Osteocyte (in vitro differentiated cells): Measurements from ENCODE around the gene ZDHHC9. TPM values are rescaled to one million over a fixed set of nuclear protein-coding genes. Genes with fewer than 3 reads are reported as not detected.
A peak's percentile ranks its signal among the peaks of the same experiment; 100 is the strongest.

Source experiments
- DNase-seq: peaks from one replicate; pipeline ENCODE4 v3.0.0; 2021; ENCODE audit warnings: mixed read lengths; ENCODE audit not compliant: unreplicated experiment; ENCODE audit errors: extremely low spot score
- H3K27ac Mint-ChIP-seq: one replicate; pipeline ENCODE4 v1.8.0; 2021; ENCODE audit warnings: mild to moderate bottlenecking, mixed read lengths; ENCODE audit not compliant: unreplicated experiment
- H3K27me3 Mint-ChIP-seq: one replicate; pipeline ENCODE4 v1.8.0; 2021; ENCODE audit warnings: mixed read lengths; ENCODE audit not compliant: unreplicated experiment
- H3K36me3 Mint-ChIP-seq: one replicate; pipeline ENCODE4 v1.8.0; 2021; ENCODE audit warnings: mixed read lengths; ENCODE audit not compliant: unreplicated experiment
- H3K4me1 Mint-ChIP-seq: one replicate; pipeline ENCODE4 v1.8.0; 2021; ENCODE audit warnings: mixed read lengths; ENCODE audit not compliant: unreplicated experiment
- H3K4me3 Mint-ChIP-seq: one replicate; pipeline ENCODE4 v1.8.0; 2021; ENCODE audit warnings: mild to moderate bottlenecking, moderate library complexity, mixed read lengths; ENCODE audit not compliant: unreplicated experiment
- H3K9me3 Mint-ChIP-seq: one replicate; pipeline ENCODE4 v1.8.0; 2021; ENCODE audit warnings: mixed read lengths; ENCODE audit not compliant: unreplicated experiment
- CTCF ChIP-seq: fragments of 200-600 bp; sonication (generic); IDR thresholded peaks from 2 replicates; pipeline ENCODE4 v1.5.0; 2021; ENCODE audit warnings: antibody characterized with exemption, mild to moderate bottlenecking, moderate library complexity
- total RNA-seq: library from RNA; stranded (reverse); gene quantifications from 2 replicates; pipeline ENCODE4 v1.2.1, GENCODE V29; 2021

The ZDHHC9 gene
- total RNA-seq, 1 donor from 2014 or later: 32.2 TPM

GRCh38 chrX:129840344-129840743 is 3.3 kb downstream of the ZDHHC9 start:
- DNase-seq: no peak
- no peak for TF ChIP-seq CTCF
- no peak overlapping the region for H3K4me3 Mint-ChIP-seq
- peaks cover 18% of the 10 kb centered on the region for H3K4me1 Mint-ChIP-seq
- no peaks in the 10 kb centered on the region for H3K9me3 Mint-ChIP-seq
- H3K27me3 Mint-ChIP-seq: no peaks in the 10 kb centered on the region
- H3K27ac Mint-ChIP-seq: no peak overlapping the region
- H3K36me3 Mint-ChIP-seq: peaks cover 3% of the 10 kb centered on the region

GRCh38 chrX:129836827-129837226 is 6.9 kb downstream of the ZDHHC9 start:
- Mint-ChIP-seq H3K27me3 (no peaks in the 10 kb centered on the region), H3K9me3 (no peaks in the 10 kb centered on the region), H3K27ac (no peak overlapping the region), H3K36me3 (peaks cover 3% of the 10 kb centered on the region), H3K4me3 (no peak overlapping the region), H3K4me1 (peaks cover 23% of the 10 kb centered on the region)
- TF ChIP-seq CTCF: no peak
- DNase-seq: no peak

- peaks cover 8% of the 10 kb centered on the region for H3K36me3 Mint-ChIP-seq
- DNase-seq: no peak
- no peak for TF ChIP-seq CTCF
- H3K4me1 Mint-ChIP-seq: peaks cover 17% of the 10 kb centered on the region
- H3K27ac Mint-ChIP-seq: peak overlapping the region; percentile 58
- H3K9me3 Mint-ChIP-seq: no peaks in the 10 kb centered on the region
- H3K4me3 Mint-ChIP-seq: no peak overlapping the region
- H3K27me3 Mint-ChIP-seq: no peaks in the 10 kb centered on the region
Measured at GRCh38 chrX:129833153-129833990, 10.3 kb downstream of the ZDHHC9 start.

GRCh38 chrX:129831091-129831885 is 12.4 kb downstream of the ZDHHC9 start:
- Mint-ChIP-seq H3K4me3 (no peak overlapping the region), H3K9me3 (no peaks in the 10 kb centered on the region), H3K27me3 (no peaks in the 10 kb centered on the region), H3K27ac (no peak overlapping the region), H3K36me3 (peaks cover 7% of the 10 kb centered on the region), H3K4me1 (peaks cover 21% of the 10 kb centered on the region)
- DNase-seq: no peak
- TF ChIP-seq CTCF: no peak

- H3K27ac Mint-ChIP-seq: no peak overlapping the region
- H3K4me1 Mint-ChIP-seq: peaks cover 24% of the 10 kb centered on the region
- no peaks in the 10 kb centered on the region for H3K27me3 Mint-ChIP-seq
- no peak for DNase-seq
- H3K9me3 Mint-ChIP-seq: no peaks in the 10 kb centered on the region
- no peak for TF ChIP-seq CTCF
- no peak overlapping the region for H3K4me3 Mint-ChIP-seq
- peaks cover 7% of the 10 kb centered on the region for H3K36me3 Mint-ChIP-seq
Measured at GRCh38 chrX:129830494-129830893, 13.2 kb downstream of the ZDHHC9 start.
